ENCODE data around the gene COPS9. TPM values are rescaled to one million over a fixed set of nuclear protein-coding genes. Genes with fewer than 3 reads are reported as not detected.

COPS9 gene
- total RNA-seq, 1 donor from 2014 or later: 132 TPM

DNA sequence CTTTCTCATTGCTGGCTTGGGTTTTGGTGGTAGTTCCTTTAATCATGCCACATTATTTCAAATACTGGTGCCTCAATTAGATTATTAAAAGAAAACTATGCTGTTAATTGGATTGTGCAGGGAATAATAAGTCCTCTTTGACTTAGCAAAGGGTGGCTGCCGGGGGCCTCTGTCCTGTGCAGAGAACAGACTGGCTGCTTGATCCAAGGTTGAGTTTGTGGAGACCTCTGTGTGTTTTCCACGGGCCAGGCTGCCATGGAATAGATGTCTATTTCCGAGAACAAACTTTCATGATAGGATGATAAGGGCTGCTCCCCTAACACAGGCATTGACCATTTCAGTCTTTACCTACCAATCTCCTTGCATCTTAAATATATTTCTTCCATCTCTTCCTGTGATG is 34.8 kb upstream of the COPS9 start:
- no peak for DNase-seq (ENCODE audit: low spot score)
- H3K4me1 Mint-ChIP-seq (ENCODE audit: low read depth): no peaks in the 10 kb centered on the region
- intact Hi-C loops (cut with micrococcal nuclease): no loop called here
- no peak overlapping the region for H3K4me3 Mint-ChIP-seq
- H3K36me3 Mint-ChIP-seq (ENCODE audit: low read depth): no peaks in the 10 kb centered on the region
- no peaks in the 10 kb centered on the region for H3K9me3 Mint-ChIP-seq
- peaks cover 13% of the 10 kb centered on the region for H3K27me3 Mint-ChIP-seq (ENCODE audit: insufficient read depth)
- H3K27ac Mint-ChIP-seq: no peak overlapping the region

- no peaks in the 10 kb centered on the region for H3K9me3 Mint-ChIP-seq
- no peak overlapping the region for H3K27ac Mint-ChIP-seq
- no peak overlapping the region for H3K4me3 Mint-ChIP-seq
- intact Hi-C loops (cut with micrococcal nuclease): no loop called here
- no peaks in the 10 kb centered on the region for H3K4me1 Mint-ChIP-seq (ENCODE audit: low read depth)
- H3K36me3 Mint-ChIP-seq (ENCODE audit: low read depth): no peaks in the 10 kb centered on the region
- peaks cover 8% of the 10 kb centered on the region for H3K27me3 Mint-ChIP-seq (ENCODE audit: insufficient read depth)
- DNase-seq (ENCODE audit: low spot score): no peak
These were observed 34.2 kb upstream of the COPS9 start for GRCh38 chr2:240170354-240170735.

DNA sequence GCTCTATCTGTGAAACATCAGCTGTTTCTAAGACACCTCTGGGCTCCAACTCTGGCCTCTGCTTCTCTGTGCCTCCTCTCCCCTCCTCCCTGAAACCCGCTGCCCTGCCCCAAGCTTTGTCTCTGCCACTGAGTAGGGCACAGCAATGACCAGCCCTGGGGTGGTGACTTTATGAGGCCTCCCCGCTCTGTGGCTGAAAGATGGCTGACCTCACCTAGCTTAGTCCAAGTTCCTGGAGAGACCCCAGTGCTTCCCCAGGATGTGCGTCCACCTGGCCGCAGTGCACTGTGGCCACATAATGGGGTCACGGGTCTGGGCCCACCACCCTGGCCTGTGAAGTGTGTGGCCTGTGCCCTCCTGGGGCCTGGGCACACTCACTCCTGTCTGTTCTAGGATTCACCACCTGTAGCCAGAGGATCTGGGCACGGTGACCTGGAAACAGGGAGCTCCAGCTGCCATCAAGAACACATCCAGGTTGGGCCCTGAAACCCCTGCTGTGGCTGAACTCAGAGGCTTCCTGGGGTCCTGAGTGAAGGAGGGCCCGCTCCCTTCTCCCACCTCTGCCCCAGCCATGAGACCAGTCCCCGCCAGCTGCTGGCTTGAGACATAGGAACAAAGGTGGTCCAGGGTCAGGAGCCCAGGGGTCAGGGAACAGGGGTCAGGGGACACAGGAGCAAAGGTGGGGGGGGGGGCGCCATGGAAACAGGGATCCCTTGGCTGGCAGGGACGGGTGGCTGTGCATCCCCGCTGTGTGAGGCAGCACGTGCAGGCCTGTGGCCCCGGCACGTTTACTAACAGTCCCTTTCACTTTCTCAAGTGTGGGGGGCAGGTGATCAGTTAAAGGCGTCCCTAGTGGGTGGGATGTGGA is 33.6 kb upstream of the COPS9 start:
- Mint-ChIP-seq H3K4me1 (ENCODE audit: low read depth) (no peaks in the 10 kb centered on the region), H3K27me3 (ENCODE audit: insufficient read depth) (peaks cover 7% of the 10 kb centered on the region), H3K4me3 (no peak overlapping the region), H3K36me3 (ENCODE audit: low read depth) (no peaks in the 10 kb centered on the region), H3K9me3 (peaks cover under 1% of the 10 kb centered on the region), H3K27ac (no peak overlapping the region)
- intact Hi-C loops (cut with micrococcal nuclease): no loop called here
- DNase-seq (ENCODE audit: low spot score): no peak

- no peaks in the 10 kb centered on the region for H3K4me1 Mint-ChIP-seq (ENCODE audit: low read depth)
- no peak for DNase-seq (ENCODE audit: low spot score)
- peaks cover 2% of the 10 kb centered on the region for H3K27me3 Mint-ChIP-seq (ENCODE audit: insufficient read depth)
- peaks cover 10% of the 10 kb centered on the region for H3K9me3 Mint-ChIP-seq
- intact Hi-C loops (cut with micrococcal nuclease): no loop called here
- no peaks in the 10 kb centered on the region for H3K36me3 Mint-ChIP-seq (ENCODE audit: low read depth)
- H3K27ac Mint-ChIP-seq: no peak overlapping the region
- H3K4me3 Mint-ChIP-seq: no peak overlapping the region
These were observed 32.6 kb upstream of the COPS9 start for GRCh38 chr2:240168546-240169361.

DNA sequence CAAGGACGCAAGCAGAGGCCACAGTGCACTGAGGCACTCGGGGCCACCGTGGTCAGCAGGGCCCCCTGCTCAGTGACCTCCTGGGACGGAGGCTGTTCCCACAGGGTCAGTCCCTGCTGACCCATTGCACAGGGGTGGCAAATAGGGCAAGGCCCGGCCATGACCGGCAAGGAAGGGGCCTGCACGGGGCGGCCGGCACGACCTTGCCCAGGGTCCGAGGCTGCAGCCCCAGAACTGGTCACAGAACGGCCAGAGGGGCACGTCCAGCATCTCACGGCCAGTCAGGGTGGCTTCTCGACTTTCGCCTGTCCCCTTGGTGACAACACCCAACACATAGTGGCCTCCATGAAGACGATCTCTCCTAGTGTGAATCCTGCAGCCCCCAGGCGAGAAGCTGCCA is 31.9 kb upstream of the COPS9 start:
- Mint-ChIP-seq H3K4me3 (no peak overlapping the region), H3K27me3 (ENCODE audit: insufficient read depth) (no peaks in the 10 kb centered on the region), H3K4me1 (ENCODE audit: low read depth) (no peaks in the 10 kb centered on the region), H3K27ac (no peak overlapping the region), H3K36me3 (ENCODE audit: low read depth) (no peaks in the 10 kb centered on the region), H3K9me3 (peaks cover 12% of the 10 kb centered on the region)
- intact Hi-C loops (cut with micrococcal nuclease): no loop called here
- DNase-seq (ENCODE audit: low spot score): no peak

DNA sequence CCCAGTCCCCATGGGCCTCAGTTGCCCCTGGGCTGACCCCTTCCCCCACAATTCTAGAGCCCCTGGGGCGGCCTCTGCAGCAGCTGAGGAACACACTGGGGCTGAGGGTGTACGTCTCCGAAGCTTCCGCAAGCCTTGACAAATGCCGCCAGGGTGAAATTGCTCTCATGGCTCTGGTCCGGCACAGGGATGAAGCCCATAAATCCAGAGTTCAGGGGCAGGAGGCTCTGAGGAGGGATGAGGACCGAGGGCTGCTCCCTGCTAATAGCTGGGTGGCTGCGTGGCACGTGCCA is 31.4 kb upstream of the COPS9 start:
- Mint-ChIP-seq H3K4me3 (no peak overlapping the region), H3K9me3 (peaks cover 12% of the 10 kb centered on the region), H3K27ac (no peak overlapping the region), H3K4me1 (ENCODE audit: low read depth) (no peaks in the 10 kb centered on the region), H3K36me3 (ENCODE audit: low read depth) (no peaks in the 10 kb centered on the region), H3K27me3 (ENCODE audit: insufficient read depth) (no peaks in the 10 kb centered on the region)
- intact Hi-C loops (cut with micrococcal nuclease): no loop called here
- DNase-seq (ENCODE audit: low spot score): no peak

DNA sequence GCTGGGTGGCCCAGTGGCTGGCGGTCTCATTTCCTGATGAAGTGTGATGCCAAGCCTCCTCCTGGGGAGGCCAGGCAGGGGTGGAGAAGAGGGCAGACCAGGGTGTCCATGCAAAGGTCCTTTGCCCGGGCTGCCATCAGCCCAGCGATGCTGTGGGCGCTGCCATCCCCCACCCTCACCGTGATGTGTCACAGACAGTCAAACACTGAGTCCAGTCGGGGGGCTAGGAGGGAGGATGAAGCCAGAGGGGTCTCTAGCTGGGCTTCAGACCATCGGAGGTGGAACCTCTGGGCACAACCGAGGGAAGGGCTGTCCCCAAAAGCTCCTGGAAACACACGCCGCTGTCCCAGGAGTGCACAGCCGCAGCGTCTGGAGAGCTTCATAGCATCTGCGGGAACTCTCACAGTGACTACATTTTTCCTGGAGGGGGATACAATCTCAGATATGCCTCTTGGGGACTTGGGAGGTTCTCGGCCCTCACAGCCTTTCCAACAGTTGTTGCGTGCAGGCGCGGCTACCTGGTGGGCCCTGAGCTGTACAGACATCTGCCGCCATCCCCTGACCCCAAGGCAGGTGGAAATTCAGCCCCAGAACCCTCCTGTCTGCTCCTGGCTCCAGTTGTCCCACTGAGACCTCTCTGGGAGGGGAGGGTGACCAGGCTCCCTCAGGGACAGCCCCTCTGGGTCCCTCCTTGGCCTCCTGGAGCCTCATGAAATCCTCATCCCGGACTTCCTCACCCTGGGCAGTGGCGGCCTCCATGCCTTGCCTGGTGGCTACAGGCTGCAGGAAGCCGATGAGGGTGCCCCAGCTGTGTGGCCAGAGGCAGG is 30.9 kb upstream of the COPS9 start:
- Mint-ChIP-seq H3K9me3 (peaks cover 12% of the 10 kb centered on the region), H3K27ac (no peak overlapping the region), H3K4me3 (no peak overlapping the region), H3K4me1 (ENCODE audit: low read depth) (no peaks in the 10 kb centered on the region), H3K27me3 (ENCODE audit: insufficient read depth) (no peaks in the 10 kb centered on the region), H3K36me3 (ENCODE audit: low read depth) (no peaks in the 10 kb centered on the region)
- intact Hi-C loops (cut with micrococcal nuclease): no loop called here
- DNase-seq (ENCODE audit: low spot score): no peak

DNA sequence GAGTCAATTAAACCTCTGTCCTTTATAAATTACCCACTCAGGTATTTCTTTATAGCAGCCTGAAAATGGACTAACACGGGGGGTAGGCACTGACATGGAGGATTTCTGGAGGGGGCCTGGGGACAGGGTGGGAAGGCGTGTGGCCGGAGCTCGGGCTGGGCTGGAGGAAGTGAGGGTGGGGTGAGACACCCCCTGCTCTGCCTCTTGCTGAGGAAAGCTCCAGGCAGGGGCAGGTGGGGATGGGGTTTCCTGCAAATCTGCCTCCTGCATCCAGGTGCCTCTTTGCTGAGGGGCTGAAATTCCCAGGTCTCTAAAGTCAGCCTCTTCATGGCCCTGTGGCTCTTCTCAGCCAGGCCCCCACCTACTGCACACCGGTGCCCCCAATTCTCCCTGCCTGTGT is 30.1 kb upstream of the COPS9 start:
- intact Hi-C loops (cut with micrococcal nuclease): no loop called here
- H3K27me3 Mint-ChIP-seq (ENCODE audit: insufficient read depth): no peaks in the 10 kb centered on the region
- DNase-seq (ENCODE audit: low spot score): no peak
- H3K36me3 Mint-ChIP-seq (ENCODE audit: low read depth): no peaks in the 10 kb centered on the region
- no peaks in the 10 kb centered on the region for H3K4me1 Mint-ChIP-seq (ENCODE audit: low read depth)
- H3K27ac Mint-ChIP-seq: no peak overlapping the region
- H3K9me3 Mint-ChIP-seq: peaks cover 12% of the 10 kb centered on the region
- H3K4me3 Mint-ChIP-seq: no peak overlapping the region

GRCh38 chr2:240165661-240166060 is 29.6 kb upstream of the COPS9 start:
- no peaks in the 10 kb centered on the region for H3K27me3 Mint-ChIP-seq (ENCODE audit: insufficient read depth)
- no peak overlapping the region for H3K4me3 Mint-ChIP-seq
- no peaks in the 10 kb centered on the region for H3K36me3 Mint-ChIP-seq (ENCODE audit: low read depth)
- no peaks in the 10 kb centered on the region for H3K4me1 Mint-ChIP-seq (ENCODE audit: low read depth)
- intact Hi-C loops (cut with micrococcal nuclease): no loop called here
- H3K27ac Mint-ChIP-seq: no peak overlapping the region
- peaks cover 12% of the 10 kb centered on the region for H3K9me3 Mint-ChIP-seq
- DNase-seq (ENCODE audit: low spot score): no peak

- Mint-ChIP-seq H3K4me1 (ENCODE audit: low read depth) (no peaks in the 10 kb centered on the region), H3K4me3 (no peak overlapping the region), H3K9me3 (peaks cover 12% of the 10 kb centered on the region), H3K27ac (no peak overlapping the region), H3K36me3 (ENCODE audit: low read depth) (no peaks in the 10 kb centered on the region), H3K27me3 (ENCODE audit: insufficient read depth) (no peaks in the 10 kb centered on the region)
- intact Hi-C loops (cut with micrococcal nuclease): no loop called here
- DNase-seq (ENCODE audit: low spot score): no peak
These were observed 28.9 kb upstream of the COPS9 start for GRCh38 chr2:240165034-240165433.

DNA sequence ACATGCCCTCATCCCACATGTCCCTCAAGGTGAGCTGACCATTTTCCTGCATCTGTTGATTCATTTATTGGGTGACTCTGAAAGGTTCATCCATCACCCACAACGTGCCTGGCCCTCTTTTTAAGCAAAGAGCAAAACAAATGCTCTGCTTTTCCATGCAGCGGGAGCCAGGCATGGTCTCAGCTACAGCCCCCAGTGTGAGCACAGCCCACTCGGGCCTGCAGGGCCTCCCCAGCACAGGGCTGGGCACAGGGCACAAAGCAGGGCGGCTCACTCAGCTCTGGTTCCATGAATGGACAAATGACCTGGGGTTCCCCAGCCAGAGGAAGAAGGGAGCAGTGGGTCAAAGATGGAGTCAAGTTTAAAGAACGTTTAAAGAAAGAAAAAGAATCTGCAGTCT is 28.5 kb upstream of the COPS9 start:
- Mint-ChIP-seq H3K27me3 (ENCODE audit: insufficient read depth) (no peaks in the 10 kb centered on the region), H3K4me3 (no peak overlapping the region), H3K9me3 (peaks cover 12% of the 10 kb centered on the region), H3K4me1 (ENCODE audit: low read depth) (no peaks in the 10 kb centered on the region), H3K27ac (no peak overlapping the region), H3K36me3 (ENCODE audit: low read depth) (no peaks in the 10 kb centered on the region)
- DNase-seq (ENCODE audit: low spot score): no peak
- intact Hi-C loops (cut with micrococcal nuclease): no loop called here

DNA sequence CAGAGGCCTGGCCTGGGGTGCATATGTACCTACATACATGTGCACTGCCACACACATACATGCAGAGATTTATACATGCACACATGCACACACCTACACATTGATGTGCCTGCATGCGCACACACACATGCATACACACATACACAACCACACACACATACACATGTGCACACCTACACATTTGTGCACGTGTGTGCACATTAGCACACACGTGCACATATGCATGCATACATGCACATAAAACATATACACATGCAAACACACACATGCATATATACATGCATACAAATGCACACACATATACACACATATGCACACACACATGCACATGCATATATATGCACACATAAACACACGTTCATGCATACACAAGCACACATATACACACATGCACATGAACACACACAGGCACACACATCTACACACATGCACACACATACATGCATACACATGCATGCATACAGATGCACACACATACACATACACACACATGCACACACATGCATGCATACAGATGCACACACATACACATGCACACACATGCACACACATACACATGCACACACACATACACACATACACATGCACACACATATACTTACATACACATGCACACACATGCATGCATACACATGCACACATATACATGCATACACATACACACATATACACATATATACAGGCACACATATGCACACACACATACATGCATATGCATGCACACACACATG is 27.9 kb upstream of the COPS9 start:
- intact Hi-C loops (cut with micrococcal nuclease): no loop called here
- Mint-ChIP-seq H3K4me1 (ENCODE audit: low read depth) (no peaks in the 10 kb centered on the region), H3K9me3 (peaks cover 12% of the 10 kb centered on the region), H3K27ac (no peak overlapping the region), H3K27me3 (ENCODE audit: insufficient read depth) (no peaks in the 10 kb centered on the region), H3K36me3 (ENCODE audit: low read depth) (no peaks in the 10 kb centered on the region), H3K4me3 (no peak overlapping the region)
- DNase-seq (ENCODE audit: low spot score): no peak
